ENCODE measurements around the gene AOAH.

AOAH gene

DNA sequence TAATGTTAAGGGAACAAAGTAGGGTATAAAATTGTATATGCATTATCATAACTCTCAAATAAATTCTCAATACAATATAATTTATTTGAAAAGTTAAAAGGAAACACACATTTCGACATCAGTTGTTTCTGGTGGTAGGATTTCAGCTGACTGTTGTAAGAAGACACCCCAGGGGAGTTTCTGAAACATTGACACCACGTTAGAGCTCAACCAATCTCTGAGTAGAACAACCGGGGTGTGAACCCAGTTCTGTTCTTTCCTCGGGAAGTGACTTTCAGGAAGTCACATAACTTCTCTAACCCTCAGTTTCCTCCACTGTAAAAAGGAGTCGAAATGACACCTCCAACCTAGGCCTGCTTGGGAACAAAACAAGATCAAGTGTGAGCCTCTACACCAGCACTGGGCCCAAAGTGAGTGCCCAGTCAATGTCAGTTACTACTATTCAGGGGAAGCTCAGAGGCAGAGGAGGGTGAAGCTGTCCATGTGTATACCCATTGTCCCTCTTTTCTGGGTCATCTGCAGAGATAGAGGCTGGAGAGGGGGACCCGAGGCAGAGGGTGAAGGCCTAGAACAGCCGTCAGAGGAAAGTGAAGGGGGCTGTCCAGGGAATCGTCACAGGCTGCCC is 67.1 kb downstream of the AOAH start:
- no peak for TF ChIP-seq CTCF (IDR thresholded peaks at IDR 0.05; ENCODE audit: insufficient read depth, low read length, poor library complexity, severe bottlenecking)
- peaks cover 1% of the 10 kb centered on the region; the same call in 1 of the 2 replicates for H3K27me3 ChIP-seq (replicated peaks; ENCODE audit: control insufficient read depth, insufficient read depth, low read length)
- no peak for DNase-seq (ENCODE audit: extremely low read depth, insufficient read length)
- no peaks in the 10 kb centered on the region for H3K36me3 ChIP-seq (ENCODE audit: control insufficient read depth, insufficient read depth, low read length)
- no peak overlapping the region for H3K4me3 ChIP-seq (replicated peaks; ENCODE audit: low read depth, low read length)

DNA sequence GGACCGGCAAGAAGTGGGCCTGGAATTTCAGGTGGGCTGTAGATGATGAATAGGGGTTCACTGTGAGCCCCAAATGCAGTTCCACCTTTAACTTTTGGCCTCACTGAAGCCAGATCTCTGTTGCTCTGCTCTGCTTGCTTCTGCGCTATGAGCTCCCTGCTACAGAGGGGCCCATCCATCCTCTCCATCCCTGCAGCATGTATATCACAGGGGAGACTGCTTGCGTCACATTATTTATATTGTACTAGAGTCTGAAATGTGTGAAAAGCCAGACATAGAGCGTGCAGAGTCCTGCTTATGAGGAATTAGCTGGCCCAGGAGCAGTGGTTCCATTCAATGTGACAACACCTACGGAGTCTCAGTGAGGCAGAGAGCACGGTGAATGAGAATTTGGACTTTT is 69.9 kb downstream of the AOAH start:
- TF ChIP-seq CTCF (IDR thresholded peaks at IDR 0.05; ENCODE audit: insufficient read depth, low read length, poor library complexity, severe bottlenecking): no peak
- DNase-seq (ENCODE audit: extremely low read depth, insufficient read length): no peak
- no peaks in the 10 kb centered on the region; the same call in 1 of the 2 replicates for H3K27me3 ChIP-seq (replicated peaks; ENCODE audit: control insufficient read depth, insufficient read depth, low read length)
- H3K36me3 ChIP-seq (ENCODE audit: control insufficient read depth, insufficient read depth, low read length): no peaks in the 10 kb centered on the region
- no peak overlapping the region for H3K4me3 ChIP-seq (replicated peaks; ENCODE audit: low read depth, low read length)

- no peak for DNase-seq (ENCODE audit: extremely low read depth, insufficient read length)
- Histone ChIP-seq H3K36me3 (ENCODE audit: control insufficient read depth, insufficient read depth, low read length) (no peaks in the 10 kb centered on the region), H3K4me3 (replicated peaks; ENCODE audit: low read depth, low read length) (no peak overlapping the region), H3K27me3 (replicated peaks; ENCODE audit: control insufficient read depth, insufficient read depth, low read length) (no peaks in the 10 kb centered on the region; the same call in 1 of the 2 replicates)
- TF ChIP-seq CTCF (IDR thresholded peaks at IDR 0.05; ENCODE audit: insufficient read depth, low read length, poor library complexity, severe bottlenecking): no peak
Observed at GRCh38 chr7:36653663-36654355, 70.5 kb downstream of the AOAH start.

DNA sequence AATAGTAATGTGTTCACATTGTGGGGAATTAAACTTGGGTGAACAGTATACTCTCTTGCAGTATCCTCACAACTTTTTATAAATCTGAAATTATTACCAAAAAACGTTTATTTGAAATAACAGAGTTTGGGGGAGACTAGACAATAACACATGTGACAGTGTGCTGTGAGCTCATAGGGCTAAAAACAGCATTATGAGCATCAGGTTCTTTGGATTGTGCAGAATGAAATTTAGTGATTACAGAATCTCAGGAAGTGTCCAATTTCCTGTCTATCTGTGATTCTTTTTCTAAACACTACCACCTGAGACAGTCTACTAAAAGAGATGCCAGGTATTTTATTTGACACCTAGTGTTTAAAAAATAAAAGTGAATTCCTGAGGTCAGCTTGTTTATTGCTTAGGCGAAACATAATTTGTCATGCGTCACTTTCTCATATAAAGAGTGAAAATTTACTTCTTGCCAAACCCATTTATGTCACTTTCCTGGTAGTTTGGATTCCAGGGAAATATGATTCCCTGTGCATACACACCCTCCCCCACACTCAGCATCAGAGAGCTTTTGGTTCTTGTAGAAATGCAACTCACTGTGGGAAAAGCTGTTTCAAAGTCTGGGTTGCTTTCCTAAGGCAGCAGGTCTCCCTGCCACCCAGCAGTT is 71.2 kb downstream of the AOAH start:
- TF ChIP-seq CTCF (IDR thresholded peaks at IDR 0.05; ENCODE audit: insufficient read depth, low read length, poor library complexity, severe bottlenecking): no peak
- H3K4me3 ChIP-seq (replicated peaks; ENCODE audit: low read depth, low read length): no peak overlapping the region
- H3K27me3 ChIP-seq (replicated peaks; ENCODE audit: control insufficient read depth, insufficient read depth, low read length): no peaks in the 10 kb centered on the region; the same call in 1 of the 2 replicates
- no peak for DNase-seq (ENCODE audit: extremely low read depth, insufficient read length)
- H3K36me3 ChIP-seq (ENCODE audit: control insufficient read depth, insufficient read depth, low read length): no peaks in the 10 kb centered on the region

GRCh38 chr7:36652431-36652830 is 71.9 kb downstream of the AOAH start:
- no peaks in the 10 kb centered on the region; the same call in 1 of the 2 replicates for H3K27me3 ChIP-seq (replicated peaks; ENCODE audit: control insufficient read depth, insufficient read depth, low read length)
- TF ChIP-seq CTCF (IDR thresholded peaks at IDR 0.05; ENCODE audit: insufficient read depth, low read length, poor library complexity, severe bottlenecking): no peak
- DNase-seq (ENCODE audit: extremely low read depth, insufficient read length): no peak
- H3K36me3 ChIP-seq (ENCODE audit: control insufficient read depth, insufficient read depth, low read length): no peaks in the 10 kb centered on the region
- no peak overlapping the region for H3K4me3 ChIP-seq (replicated peaks; ENCODE audit: low read depth, low read length)

Measured in GM06990 (cell line).